GM19193 (cell line): Measurements from ENCODE around the gene CLSTN1.

Experiments used
- POLR2A ChIP-seq: IDR thresholded peaks from 4 replicates; pipeline ENCODE4 v1.6.1; 2011; ENCODE audit not compliant: insufficient read depth, insufficient read length; ENCODE audit errors: extremely low read depth

Gene CLSTN1

DNA sequence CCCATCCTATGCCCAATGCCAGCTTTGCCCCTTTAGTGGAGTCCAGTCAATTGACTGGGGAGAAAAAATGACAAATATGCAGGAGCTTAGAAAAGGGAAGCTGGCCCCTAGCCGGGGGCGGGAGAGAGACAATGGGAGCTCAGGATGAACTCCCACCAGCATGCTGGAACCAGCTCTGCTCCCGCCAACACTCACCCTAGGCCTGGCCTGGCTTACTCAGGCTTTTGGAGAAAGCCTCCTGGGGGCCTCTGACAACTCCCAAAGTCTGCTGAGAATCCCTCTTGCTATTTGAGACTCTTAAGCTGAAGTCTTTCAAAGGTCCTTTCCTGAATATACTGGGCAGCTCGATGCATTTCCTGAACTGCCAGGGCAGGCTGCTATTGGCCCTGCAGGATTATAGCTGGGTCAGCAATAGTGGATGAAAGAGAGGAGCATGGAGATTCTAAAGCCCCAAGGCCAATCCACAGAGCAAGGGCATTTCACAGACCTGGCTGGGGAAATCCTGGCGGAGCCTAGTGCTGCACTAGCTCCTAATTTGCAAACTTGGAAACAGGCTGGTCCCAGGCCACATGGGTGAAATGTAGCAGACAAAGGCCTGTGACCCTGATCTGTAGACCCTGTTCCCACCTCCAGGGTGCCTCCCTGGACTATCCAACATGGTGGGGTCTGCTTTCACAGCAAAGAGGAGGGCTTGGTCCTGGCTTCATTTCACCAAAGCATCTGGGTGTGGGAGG lies 35.7 kb upstream of the CLSTN1 start:
- TF ChIP-seq POLR2A = no peak

DNA sequence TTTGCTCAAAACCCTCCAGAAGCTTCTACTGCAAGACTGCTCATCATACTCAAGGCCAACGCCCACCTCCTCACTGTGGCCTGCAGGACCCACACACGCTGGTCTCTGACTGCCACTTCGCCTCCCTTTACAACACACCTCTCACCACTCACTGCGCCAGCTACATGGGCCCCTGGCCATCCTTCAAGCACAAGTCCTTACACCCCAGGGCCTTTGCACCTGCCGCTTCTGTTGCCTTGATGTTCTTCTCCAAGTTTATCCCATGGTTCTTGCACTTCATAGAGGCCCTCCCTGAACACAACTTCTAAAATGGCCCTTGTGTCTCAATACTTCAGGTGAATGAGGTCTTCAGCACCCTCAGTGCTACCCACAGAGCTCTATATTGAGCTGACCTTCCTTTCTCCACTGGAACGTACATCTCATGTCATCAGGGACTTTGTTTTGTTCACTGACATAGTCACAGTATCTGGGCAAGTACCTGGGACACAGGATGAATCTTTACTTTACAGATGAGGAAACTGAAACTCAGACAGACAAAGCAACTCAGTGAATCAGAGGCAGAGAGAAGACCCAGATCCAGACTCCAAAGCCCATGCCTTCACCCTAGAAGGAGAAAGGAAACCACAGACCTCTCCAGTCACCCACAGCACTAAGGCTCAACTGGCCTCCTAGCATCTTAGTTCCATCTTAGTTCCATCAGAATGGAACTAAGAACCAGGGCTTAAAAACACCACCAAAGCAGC lies 34.7 kb upstream of the CLSTN1 start:
- no peak for TF ChIP-seq POLR2A

DNA sequence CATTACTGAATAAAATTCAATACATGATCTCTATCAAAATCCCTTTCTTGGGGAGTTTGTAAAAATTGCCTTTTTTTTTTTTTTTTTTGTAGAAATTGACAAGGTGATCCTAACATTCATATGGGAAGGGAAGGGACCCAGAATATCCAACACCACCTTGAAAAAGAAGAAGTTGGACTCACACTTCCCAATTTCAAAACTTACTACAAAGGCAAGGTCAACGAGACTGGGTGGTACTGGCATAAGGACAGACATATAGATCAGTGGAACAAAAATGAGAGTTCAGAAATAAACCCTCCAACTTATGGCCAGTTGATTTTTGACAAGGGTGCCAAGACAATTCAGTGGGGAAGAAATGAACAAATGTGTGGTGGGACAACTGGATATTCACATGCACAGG lies 31.4 kb upstream of the CLSTN1 start:
- TF ChIP-seq POLR2A = no peak

DNA sequence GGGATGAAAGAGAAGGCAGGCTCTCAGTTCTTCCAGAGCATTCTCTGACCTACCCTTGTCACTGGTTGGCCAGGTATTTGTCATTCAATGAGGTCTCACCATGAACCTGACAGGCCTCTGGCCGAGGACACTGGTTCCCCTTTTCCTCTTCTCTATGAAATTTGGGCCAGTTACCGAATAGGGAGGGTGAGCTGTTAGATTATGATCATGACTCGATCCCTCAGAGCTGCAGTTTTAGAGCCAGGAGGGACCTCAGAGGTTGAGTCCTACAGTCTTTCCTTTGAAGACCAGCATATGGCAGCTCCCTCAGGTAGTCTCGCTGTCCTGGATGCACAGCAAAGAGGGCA lies 29.5 kb upstream of the CLSTN1 start:
- TF ChIP-seq POLR2A = no peak

DNA sequence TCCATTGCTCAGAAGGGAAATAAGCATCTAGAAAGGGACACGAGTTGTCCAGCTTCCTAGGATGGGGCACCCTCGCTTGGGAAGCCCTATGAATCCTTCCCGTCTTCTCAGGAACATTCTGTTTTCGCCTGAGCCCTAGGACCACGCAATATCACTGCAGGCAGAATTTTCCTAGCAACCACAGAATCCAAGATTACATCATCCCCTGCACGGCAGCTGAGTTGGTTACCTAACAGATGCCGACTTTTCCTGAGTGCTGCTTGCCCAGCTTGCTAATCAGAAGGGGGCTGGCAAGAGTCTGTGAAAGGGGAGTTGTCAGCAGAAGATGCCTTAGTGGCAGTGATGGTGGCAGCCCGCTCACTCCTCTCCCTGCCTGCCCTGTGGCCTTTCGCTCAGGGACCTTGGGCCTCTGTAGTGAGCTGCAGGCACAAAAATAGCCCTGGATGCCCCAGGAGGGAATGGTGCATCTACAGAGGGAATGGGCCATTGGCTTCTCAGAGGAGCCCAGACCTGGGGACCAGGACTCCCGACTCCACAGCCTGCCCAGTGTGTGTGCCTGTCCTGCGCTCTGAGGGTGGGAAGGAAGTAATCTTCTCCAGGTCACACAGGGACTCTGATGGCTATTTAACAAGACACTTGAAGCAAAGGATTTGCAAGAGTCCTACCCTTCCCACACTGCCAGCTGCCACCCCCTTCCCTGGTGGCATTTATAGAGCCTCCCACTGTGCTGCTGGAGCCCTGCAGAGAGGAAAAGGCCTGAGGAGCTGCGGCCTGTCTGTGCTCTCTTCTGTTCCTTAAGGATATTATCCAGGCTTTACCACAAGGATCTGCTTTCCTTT lies 28.9 kb upstream of the CLSTN1 start:
- no peak for TF ChIP-seq POLR2A

DNA sequence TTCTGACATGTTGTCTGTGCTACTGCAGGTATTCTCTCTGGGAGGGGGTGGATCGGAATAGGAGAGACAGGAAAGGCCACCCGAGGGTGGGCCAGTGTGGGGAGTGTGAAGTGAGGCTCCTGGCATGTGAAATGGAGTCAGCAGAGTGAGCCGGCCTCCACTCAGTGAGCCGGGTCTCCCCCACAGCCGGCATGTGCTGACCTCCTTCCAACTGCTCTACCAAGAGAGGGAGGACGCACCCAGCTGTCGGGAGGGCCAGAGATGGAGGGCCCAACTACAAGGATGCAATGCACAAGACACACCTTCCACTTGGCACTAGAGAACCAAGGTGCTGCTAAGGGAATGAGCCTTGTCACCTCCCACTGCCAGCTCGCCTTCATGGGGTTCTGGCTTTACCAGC lies 28.2 kb upstream of the CLSTN1 start:
- TF ChIP-seq POLR2A = no peak

DNA sequence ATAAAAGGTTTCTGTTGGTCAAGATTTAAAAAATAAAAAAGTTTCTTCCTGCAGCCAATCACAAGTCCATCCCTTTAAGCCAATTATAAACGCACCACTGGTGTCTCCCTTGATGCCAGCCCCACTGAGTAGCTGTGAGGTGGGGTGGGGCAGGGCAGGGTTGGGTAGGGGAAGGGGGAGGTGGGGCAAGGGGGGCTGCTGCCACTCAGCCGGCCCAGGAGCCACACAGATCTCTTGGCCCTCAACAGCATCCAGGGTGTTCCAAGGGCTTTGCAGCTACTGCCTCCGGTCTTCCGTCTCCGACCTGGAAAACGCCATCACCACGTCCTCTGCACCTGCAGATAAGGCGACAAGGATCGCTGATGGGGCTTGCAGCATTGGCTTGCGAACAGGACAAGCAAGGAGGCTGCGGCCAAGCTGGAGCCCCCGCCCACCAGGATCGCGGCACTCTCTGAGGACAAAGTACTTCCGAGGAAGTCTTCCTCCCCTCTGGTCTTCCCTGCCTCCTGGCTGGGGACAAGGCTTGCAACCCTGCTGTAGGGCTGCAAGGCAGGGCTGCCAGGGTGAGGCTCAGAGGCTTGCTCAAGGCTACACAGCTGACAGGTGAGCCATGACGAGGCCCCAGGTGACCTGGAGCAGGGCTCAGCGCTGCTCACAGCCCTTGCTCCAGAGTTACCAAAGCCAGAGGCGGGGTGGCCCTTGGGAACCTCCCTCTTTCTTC lies 26.8 kb upstream of the CLSTN1 start:
- TF ChIP-seq POLR2A = no peak

DNA sequence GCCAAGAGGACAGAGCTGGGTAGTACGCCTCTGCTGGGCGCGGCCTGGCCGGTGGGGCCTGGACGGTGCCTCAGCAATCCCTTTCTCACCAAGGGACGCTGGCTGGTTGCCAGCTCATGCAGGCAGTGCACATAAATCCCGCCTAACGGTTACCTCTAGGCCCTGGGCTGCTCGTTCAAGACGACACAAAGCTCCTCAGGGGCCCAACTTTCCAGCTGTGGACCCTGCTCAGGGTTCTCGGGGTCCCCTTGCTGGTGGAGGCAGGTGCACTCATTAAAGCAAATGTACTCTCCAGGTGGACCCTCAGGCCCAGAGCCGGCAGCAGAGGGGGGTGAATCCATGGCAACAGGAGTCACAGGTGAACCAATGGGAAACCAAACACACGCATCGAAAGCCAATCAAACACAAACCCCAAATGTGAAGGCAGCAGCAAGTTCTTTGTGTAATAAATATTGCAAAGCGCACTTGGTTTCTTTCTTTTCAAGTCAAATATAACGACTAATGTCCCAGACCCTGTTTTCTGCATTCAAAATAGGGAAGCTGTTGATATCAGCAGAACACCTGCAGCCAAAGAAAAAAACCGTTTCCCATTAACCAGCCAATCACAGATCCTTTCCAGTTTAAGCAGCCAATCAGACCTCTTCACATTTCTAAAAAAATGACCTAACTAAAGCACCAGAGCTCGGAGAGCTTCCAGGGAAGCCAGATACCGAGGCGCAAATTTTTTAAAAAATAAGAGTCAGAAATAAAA lies 26.1 kb upstream of the CLSTN1 start:
- TF ChIP-seq POLR2A = no peak

DNA sequence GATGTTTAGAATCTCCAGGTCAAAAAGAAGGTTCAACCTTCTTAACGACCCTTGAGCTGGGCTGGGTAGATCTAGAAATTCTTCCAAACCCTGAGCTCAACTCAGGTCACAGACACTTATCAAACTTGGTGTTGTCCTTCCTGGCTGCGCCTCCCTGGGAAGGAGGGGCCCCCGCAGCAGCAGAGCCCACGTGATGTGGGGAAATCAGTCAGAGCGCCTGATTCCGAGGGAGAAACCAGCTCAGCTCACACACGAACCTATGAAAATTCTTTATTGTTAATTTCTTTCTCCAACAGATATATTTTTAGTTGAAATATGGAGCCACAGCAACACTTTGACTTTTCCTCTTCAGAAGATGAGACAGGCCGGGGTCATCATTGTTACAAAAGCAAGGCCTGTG lies 24.3 kb upstream of the CLSTN1 start:
- no peak for TF ChIP-seq POLR2A

DNA sequence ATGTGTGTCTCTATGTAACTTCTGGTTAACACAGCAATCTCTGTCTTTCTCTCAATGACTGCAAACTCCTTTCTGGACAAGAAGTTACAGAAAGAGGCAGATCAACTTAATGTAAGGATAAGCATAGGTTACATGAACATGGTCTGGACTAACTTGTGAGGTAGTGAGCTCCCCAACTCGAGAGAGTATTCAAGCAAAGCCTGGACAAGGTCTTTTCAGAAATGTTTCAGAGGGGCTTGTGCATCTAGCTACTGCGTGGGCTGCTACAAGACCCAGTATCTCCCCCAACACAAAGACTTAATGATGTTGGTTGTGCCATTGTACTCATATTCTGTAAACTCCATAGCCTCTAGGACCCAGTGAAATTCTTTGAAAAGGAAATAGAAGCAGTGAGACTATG lies 23.5 kb upstream of the CLSTN1 start:
- TF ChIP-seq POLR2A = no peak

DNA sequence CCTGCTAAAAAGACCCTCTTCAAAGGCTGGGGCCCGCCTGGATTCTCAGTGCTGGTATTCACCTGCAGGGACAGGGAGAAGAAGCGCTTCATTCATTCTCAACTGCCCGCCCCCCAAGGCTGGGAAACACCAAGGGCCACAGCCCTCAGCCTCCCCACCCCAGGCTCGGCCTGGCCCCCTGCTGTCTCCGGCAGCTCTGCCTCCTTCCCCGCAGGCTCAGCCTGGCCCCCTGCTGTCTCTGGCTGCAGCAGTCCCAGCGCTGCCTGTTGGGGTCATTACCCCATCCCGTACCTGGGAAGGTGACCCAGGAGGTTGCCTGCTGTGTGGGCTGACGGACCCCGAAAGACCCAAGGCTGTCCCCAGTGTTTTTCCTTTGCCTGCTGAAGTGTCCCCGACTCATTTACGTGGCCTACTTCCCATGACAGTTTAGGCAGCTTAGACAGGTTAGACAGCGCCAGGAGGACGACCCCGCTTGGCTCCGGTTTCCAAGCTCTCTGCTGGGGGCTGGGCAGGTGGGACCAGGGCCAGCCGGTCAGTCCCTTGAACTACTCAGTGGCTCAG lies 22.9 kb upstream of the CLSTN1 start:
- no peak for TF ChIP-seq POLR2A

DNA sequence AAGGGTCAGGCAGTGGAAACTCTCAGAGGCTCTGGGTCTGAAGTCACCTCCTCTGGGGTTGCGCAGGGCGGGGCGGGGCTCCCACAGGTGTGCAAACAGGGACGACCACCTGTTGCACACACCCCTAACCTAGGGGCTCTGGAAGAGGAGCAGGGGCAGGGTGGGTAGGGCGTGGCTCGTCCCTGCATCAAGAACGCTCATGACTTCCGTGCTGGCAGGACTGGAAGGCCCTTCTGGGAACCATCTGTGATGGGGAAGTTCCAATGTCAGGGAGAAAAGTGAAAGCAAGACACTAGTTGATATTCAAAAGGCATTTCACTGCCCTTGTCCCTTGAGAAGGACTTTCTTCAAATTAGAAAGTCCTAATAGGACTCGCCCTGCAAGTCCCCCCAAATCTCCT lies 22.1 kb upstream of the CLSTN1 start:
- no peak for TF ChIP-seq POLR2A

DNA sequence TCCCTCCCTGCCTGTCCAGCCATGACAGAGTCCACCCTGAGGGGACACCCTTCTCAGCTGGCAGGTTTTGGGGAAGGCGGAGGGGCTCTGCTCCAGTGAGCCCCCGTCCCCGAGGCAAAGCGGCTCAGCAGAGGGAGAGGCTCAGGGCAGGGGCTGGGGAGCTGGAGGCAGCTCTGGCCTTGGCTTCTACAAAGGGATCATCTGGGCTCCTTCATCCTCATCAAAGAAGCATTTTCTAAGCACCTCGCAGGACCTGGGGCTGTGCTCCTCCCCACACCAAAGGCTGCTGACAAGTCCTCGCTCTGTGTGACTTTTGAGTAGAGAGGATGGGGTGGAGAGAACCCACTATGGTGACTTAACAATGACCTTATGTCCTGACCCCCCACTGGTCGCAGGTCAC lies 21.0 kb upstream of the CLSTN1 start:
- no peak for TF ChIP-seq POLR2A

DNA sequence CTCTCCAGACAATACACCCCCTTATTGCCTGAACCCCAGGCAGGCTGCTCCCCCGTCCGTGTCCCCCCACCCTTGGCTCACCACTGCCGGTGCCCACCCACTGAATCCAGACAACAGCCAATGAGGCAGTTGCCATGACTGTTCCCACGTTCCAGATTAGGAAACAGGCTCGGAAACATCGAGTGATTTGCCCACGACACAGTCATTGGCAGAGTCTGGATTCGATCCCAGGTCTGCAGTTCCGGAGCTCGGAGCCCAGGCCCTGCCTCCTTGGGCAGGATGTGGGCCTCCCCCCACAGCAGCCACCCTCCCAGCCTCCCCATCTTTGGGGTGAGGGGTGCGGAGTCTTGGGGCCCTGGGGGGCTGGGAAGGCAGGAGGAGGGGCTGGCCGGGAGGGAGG lies 20.3 kb upstream of the CLSTN1 start:
- no peak for TF ChIP-seq POLR2A
